GM21447 (cell line): Measurements from ENCODE around the gene PRKCB.

Experiments used
- ATAC-seq: cut with Tn5 transposase; IDR thresholded peaks from one replicate; pipeline ENCODE4 v1.9.1; 2021; ENCODE audit not compliant: unreplicated experiment

PRKCB gene

DNA sequence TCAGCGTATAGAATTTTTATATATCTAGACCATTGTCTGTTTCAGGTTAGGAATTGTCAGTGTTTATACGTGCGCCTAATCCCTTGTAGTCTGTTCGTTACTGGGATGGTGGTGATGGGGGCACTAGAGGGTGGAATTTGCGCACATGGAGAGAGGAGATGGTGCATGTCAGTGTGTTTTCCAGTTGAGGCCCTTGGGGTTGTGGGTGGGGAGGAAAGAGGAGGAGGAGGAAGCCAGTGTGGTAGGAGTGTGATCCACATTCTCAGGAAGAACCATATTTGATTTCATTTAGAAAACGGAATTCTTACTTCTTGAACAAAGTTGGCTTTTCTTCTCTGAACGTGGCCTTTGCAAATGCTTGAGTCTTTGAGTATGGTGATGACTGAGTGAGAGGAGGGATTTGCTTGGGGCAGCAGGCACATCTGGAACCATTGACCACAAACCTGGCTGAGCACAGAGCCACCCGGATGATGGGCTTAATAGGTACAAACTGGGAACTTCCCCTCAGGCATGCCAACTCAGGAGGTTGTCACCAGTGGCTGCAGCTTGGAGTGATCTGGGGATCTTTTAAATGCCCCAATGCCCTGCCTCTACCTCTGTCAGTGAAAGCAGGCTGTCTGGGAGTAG is 98.9 kb downstream of the PRKCB start:
- no peak for ATAC-seq

DNA sequence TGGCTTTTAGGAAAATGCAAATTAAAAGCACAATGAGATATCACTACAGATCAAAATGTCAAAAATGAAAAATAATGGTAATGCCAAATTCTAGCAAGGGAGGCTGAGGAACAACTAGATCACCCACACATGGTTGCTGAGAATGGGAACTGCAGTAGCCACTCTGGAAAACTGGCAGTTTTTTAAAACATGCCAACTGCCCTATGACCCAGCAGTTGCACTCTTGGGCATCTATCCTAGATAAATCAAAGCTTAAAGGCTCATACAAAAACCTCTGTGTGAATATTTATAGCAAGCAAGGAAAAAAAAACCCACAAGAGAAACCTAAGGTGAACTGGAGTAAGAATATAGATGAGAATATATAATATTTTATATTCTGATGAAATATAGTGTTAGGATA is 104.3 kb downstream of the PRKCB start:
- ATAC-seq = no peak

DNA sequence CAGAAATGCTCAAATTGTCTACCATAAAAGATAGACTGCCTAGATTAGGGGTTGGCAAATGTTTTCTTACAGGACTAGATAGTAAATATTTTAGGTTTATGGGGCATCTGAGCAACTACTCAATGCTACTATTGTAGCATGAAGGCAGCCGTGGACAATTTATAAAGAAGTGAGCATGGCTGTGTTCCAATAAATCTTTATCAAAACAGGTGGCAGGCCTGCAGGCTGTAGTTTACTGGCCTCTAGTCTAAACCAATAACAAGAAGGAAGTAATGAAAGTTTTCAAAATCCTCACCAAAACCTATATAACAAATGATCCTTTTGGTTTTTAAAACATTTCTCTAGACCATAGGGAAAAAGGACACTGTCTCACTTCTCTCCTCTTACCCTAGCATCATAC is 105.2 kb downstream of the PRKCB start:
- no peak for ATAC-seq

DNA sequence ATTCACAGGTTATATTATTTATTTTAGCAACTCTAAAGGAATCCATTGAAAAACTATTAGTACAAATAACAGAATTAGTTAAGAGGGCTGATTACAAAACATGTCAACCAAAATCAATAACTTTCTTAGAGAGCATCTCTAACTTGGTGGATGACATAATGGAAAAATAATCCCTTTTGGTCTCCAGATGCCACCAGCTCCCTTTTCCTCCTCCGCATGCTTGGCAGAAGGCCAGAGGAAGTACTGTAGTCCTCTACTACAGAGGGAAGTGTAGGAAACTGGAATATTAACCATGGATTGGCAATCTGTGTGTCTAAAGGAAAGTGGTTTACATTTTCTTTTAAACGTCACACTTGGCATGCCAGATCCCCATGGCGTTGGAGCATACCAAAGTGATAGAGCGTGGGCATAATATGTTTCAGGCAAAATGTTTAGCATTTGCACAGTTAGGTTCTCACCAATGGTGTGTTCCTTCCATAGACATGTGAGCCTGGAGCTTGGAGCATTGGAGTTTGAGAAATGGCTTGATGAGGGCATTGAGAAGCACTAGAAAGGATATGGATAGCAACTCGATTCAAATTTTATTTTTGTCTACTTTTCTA is 106.3 kb downstream of the PRKCB start:
- ATAC-seq = no peak

DNA sequence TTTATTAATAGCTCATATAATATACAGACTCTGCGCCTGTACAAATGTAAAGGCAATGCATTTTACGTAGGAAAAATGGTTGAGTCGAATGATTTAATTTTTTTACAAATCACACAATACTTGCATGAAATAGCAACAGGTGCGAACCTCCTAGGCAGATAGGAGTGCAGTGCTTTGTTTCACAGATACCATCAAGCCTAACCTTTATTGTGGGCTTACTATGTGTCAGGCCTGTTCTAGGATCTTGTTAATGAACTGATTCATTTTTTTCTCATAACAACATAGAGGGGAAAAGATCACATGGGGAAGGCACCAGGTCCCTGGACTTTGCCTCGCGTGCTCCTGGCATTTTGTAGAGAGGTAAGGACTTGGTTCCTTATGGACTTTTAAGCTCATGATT is 107.8 kb downstream of the PRKCB start:
- no peak for ATAC-seq

DNA sequence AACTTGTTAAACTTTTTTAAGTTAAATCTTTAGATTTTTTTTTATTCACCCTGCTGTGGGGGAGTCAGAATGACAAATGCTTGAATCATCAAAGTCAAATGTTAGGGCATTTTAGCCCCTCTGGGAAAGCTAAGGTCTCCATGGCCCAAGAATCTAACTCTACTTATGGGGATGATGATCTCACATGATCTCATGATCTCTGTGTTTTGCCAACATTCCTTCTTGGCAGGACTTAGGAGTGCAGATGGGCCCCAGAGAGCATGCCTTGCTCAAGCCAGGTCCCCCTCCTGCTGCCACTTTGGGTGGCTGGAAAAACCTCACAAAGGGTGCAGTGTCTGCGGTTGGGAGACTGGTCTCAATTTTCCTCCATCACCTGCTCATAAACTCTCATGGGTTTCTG is 108.6 kb downstream of the PRKCB start:
- no peak for ATAC-seq

DNA sequence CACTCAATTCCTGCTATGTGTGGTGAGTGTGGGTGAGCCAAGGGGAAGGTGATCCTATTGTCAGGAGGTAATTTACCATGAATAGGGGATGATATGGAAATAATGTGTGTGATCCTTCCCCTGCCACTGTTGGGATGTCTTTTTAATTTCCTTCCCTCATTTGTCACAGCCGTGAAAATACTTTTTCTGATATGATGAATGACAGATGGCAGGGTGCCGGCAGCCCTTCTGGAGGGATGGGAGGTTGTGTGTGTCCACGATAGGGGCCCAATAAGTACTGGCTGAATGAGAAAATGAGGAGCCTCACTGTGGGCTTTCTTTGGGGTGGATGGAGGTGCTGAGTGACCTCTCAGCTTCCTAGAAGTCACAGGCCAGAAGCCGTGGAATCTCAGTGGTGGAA is 109.5 kb downstream of the PRKCB start:
- ATAC-seq = no peak

DNA sequence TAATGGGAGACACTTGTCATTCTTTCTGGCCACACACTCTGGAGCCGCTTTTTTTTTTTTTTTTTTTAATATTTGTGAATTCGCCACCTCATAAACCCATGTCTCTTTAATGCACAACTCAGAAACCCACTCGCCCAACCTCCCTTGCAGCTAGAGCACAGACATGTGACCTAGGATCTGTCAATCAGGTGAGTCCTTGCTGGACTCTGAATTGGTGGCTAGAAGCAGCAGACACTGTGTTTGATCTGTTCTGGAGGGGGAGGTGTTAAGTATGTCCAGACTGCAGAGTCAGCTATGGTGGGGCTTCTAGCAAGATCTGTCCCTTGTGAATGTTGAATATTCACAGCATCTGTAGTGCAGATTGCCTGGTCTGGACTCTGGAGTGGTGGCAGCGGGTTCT is 112.1 kb downstream of the PRKCB start:
- ATAC-seq = no peak

DNA sequence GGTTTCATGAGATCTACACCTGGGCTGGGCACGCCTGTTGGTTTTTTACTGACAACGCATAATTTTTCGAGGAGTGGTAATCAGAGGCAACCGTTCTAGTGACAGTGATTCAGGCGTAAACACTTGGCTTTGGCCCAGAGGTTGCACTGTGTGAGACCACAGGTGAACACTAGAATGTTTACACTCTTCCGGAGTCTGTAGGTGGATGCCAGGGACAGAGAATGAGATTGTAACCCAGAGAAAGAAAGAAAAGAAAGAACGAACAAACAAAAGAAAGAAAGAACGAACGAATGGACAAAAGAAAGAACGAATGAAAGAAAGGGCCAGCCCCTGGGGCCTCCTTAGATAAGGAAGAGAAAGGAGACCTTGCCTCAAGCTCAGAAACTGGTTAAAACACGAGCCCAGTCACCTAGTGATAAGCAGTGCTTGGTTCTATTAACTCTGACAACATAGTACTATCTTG is 113.2 kb downstream of the PRKCB start:
- ATAC-seq = no peak

DNA sequence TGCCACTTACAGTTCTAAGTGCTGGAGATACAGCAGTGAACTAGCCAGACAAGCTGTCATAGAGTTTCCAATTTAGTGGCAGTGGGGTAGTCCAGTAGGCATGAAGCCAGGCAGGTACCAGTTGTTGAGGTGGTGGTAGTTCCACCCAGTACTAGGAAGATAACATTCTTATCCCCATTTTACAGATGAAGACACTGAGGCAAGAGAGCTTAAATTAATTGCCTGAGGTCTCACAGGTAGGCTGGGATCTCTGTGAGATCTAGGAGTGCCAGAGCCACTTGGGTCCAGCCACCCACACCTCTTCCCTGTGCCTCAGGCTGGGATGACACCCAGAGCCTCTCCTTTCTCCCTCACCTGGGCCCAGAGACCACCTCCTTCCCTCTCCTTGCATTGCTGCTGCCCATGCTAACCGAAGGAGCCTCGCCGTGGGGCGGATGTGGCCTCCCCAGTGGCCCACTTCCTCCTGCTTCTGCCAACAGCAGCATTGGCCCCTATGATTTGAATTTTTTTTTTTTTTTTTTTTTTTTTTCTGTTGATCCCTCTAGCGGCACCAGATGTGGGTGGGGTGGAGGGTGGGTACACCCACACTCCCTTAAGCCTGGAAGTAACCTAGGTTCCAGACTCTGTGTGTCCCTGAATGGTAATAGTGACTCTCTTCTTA is 114.0 kb downstream of the PRKCB start:
- peak; percentile 54 for ATAC-seq

DNA sequence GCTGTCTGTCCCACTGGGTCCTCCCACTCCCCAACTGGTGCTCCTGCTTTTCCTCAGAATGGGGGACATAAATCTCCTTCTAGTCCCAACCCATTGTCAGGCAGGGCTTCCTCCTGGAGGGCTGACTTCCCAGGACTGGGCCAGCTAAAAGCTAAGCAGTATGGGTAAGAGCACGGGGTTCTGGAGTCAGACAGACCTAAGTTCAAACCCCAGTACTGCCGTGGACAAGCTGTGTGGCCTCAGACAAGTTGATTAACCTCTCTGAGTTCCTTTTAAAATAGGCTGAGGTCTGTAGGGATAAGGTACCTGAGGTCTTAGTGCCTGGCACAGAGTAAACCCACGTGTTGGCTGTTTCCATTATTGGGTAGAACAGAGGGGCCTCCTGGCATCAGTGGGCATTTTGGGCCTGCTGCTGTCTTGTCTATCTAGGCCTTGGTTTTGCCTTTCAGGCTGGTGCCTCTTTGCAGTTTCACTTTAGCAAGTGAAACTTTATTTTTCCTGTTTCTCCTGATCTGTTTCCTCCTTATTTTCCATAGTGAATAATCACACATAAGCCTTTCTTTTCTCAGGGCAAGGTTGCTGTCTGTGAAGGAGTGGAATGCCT is 114.6 kb downstream of the PRKCB start:
- ATAC-seq = no peak

DNA sequence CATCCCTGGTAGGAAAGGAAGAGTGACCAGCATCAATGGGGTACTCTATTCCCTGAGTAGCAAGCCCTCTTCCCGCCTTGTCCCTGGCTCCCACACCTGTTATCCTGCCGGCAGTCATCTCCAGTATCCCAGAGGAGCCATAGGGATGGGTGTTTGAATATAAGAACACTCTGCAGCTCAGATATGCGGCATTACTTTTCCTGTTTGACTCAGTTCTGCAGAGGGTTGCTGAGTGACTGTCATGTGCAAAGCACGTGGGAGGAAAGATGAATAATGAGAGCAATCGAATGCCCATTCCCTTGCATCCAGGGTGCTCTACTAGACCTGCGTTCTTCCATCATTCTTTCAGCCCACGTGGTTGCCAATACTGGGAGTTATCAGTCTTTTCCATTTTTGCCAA is 115.1 kb downstream of the PRKCB start:
- no peak for ATAC-seq

DNA sequence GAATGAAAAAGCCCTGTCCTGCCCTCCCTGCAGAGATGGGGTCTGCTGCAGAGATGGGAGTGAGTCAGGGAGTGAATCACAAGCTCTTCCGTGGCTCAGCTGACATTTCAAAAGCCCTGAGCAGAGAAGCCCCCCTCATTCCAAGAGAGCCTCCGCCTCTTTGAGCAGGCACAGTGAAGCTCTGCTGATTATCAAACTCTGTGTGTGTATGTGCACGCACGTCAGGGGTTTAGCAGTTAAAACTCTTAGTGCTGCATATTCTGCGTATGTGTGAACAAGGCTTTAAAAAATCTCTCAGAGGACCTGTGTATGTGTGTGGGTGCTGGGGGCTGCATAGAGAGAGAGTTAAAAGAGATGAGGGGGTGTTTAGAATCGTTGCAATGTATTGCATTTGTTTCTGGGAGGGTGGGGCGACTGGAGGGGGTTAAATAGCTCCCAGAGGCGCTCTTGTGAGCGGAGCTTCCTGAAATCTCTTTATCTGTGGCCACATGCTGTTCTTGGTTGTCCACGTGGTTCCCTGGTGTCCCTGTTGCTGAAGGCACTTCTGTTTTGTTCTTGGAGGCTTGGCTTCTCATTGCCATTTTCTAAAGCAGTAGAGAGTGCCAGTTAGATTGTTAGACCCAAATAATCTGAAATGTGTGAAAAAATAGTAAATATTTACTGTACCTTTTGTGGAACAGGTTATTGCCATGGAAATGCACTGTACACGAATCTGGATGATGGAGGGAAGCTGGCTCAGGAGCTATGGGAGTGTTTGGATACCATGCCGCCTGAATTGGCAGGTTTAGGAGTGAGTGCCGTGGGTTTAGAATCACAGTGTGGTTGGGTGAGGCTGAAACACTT is 116.6 kb downstream of the PRKCB start:
- ATAC-seq = no peak

DNA sequence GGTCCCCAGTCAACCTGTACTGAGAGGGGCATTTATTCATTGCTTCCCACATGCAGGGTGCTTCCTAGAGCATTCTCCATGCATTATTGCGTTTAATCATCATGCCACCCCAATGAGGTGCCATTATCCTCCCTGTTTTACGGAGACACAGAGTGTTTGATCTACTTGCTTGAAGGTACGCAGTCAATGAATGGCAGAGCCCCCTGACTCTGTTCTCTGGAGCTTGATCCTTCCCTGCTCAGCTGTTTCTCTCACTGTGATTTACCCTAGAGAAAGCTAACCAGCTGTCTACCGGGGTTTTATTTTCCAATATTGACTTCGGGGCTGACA is 117.2 kb downstream of the PRKCB start:
- no peak for ATAC-seq

DNA sequence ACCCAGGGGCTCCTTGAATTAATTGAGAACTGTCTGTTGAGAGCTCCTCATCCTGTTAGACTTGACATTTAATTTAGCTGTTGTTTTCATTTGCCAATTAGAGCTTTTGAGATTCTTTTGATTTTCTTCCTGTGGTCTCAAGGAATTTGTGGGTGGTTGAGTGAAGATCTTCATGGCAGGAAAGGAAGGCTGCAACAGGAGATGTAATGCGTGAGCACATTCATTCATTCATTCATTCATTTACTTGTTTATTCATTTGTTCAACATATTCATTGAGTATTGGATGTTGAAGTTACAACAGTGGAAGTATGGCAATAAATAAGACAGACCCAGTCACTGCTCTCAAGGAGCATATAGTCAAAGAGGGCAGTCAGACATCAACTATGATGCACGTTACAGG is 117.7 kb downstream of the PRKCB start:
- no peak for ATAC-seq

DNA sequence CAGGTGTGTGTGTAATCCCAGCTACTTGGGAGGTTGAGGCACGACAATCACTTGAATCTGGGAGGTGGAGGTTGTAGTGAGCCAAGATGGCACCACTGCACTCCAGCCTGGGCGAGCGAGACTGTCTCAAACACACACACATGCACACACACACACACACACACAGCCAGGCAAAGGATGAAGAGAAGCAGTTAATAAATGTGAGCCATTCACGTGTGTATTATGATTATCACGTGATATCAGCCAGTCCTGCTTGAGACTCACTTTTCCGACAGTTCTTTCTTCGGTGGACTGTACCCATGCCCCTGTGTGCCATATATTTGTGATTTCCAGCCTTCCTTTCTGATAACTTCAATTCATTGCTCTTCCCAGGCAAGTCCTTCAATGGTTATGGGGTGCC is 119.3 kb downstream of the PRKCB start:
- ATAC-seq = no peak

DNA sequence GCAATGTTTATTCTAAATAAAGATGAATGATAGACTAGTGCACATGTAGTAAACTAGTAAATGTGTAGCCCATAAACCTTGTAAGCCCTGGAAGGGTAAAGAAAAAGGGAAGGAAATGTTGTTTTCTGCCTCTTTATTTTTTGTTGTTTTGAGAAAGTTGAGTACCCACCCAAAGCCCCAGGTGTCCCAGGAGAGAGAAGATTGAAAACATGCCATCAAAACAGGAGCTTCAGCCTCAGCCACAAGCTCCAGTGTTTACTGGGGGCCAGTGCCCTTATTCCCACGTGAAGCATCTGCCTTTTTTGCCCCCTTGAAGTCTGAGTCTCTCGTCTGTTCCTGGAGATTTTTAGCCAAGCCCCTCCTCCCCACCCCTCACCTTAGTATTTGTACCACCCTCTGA is 121.5 kb downstream of the PRKCB start:
- ATAC-seq = no peak

DNA sequence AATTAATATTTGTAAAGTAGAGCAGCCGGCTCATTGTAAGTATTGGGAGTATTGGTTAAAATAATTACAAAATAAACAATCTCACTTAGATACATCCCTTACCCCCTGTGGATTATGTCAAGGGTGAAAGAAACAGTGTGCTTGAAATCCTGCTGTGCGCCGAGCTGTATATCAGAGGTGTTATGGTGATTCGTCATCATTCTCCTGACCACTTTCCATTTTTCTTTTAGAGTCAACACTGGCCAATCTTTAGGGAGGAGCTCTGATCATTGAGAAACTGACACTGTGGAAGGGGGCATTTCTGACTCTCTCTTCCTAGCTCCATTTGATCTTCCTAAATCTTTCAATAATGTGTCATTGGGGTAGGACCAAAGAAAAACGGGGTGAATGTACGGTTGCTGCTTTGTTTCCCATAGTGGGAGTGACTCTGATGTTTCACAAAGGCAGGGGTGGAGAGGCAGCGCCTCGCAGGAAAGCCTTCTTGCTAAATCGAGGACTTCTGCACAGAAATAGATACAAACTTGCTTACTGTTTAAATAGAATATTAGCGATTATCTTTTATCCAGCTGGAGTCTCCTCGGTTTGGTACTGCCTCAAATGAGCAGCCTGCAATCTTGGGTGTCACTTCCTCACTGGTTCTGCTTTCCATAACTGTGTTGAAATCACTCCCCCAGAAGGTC is 123.4 kb downstream of the PRKCB start:
- ATAC-seq = no peak

DNA sequence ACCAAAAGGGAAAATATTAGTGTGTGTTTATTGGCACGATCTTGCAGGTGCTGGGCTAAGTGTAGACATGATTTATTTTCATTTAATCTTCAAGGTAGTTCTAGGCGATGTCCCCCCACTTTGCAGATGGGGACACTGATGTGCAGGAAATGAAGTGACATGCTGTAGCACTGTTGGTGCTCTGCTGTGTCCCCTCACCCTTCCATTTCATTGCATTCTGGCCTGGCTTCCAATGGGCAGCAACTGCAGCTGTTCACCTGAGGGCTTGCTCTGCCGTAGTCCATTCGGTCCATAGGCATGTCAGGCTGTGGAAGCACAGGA is 123.9 kb downstream of the PRKCB start:
- no peak for ATAC-seq

DNA sequence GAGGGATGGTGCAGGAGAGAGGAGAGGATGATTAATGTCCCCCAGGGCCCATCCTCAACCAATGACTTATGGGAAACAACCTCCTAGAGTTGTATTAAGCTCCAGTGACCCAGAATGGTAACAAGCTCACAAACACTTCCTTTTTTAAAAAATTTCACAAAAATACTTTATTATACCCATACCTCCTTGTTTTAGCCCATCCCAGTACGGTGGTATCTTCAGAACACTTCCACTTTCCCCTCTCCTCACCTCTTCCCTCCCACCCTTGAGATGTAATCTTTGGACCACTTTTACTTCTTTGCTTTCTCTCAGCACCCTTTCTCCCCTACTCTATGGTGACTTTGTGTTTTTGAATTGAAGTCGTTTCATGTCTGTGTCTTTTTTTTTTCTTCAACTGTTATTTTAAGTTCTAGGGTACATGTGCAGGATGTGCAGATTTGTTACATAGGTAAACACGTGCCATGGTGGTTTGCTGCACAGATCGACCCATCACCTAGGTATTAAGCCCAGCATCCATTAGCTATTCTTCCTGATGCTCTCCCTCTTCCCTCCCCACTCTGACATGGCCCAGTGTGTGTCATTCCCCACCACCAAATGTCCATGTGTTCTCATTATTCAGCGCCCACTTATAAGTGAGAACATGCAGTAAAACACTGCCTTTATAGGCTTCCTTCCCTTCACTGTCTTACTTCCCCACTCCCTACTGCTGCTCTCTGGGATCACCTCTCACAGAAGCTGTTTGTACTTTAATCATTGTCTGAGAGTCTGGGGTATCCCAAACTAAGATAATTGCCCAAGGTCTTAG is 124.5 kb downstream of the PRKCB start:
- no peak for ATAC-seq
